Heart left ventricle (tissue), 16 donors: ENCODE measurements around the gene OR51T1. TPM values are rescaled to one million over a fixed set of nuclear protein-coding genes. Genes with fewer than 3 reads are reported as not detected.

Source experiments
- ATAC-seq, 4 donors: fragments of 200-7000 bp; cut with Tn5 transposase; one replicate each; pipeline ENCODE4 v1.9.1; 2020 to 2022; ENCODE audit warnings: moderate library complexity in 4 of 4, mild to moderate bottlenecking in 3 of 4, moderate number of reproducible peaks in 1 of 4
- DNase-seq, 5 donors: peaks; one replicate each; pipeline ENCODE4 v3.0.0-alpha.2; 2020
- H3K27ac ChIP-seq, 12 donors: fragments of 200-600 bp; sonication (generic) in 4 of 12; one replicate each; pipeline versions ENCODE4 v1.5.0 to v1.8.0; 2016 to 2022; ENCODE audit warnings: mild to moderate bottlenecking in 2 of 12
- H3K27me3 ChIP-seq, 9 donors: fragments of 200-600 bp; sonication (generic) in 2 of 9; one replicate each; pipeline versions ENCODE4 v1.5.1 to v1.8.0; 2016 to 2022; ENCODE audit warnings: mild to moderate bottlenecking in 3 of 9
- H3K36me3 ChIP-seq, 9 donors: fragments of 200-600 bp; sonication (generic) in 2 of 9; one replicate each; pipeline versions ENCODE4 v1.5.0 to v1.8.0; 2018 to 2022; ENCODE audit warnings: mild to moderate bottlenecking in 2 of 9
- H3K4me1 ChIP-seq, 12 donors: fragments of 200-600 bp; sonication (generic) in 4 of 12; one replicate each; pipeline versions ENCODE4 v1.5.0 to v1.8.0; 2016 to 2022; ENCODE audit warnings: mild to moderate bottlenecking in 3 of 12
- H3K4me3 ChIP-seq, 12 donors: fragments of 200-600 bp; sonication (generic) in 4 of 12; one replicate each; pipeline versions ENCODE4 v1.5.0 to v1.8.0; 2017 to 2022; ENCODE audit warnings: mild to moderate bottlenecking in 9 of 12, moderate library complexity in 4 of 12
- H3K9me3 ChIP-seq, 12 donors: fragments of 200-600 bp; sonication (generic) in 4 of 12; one replicate each; pipeline versions ENCODE4 v1.5.0 to v1.8.0; 2016 to 2022; ENCODE audit warnings: mild to moderate bottlenecking in 1 of 12
- CTCF ChIP-seq, 12 donors: fragments of 200-600 bp; sonication (generic) in 4 of 12; IDR thresholded peaks; one replicate each; pipeline versions ENCODE4 v1.5.0 to v1.8.0; 2018 to 2022; ENCODE audit warnings: antibody characterized with exemption in 12 of 12, mild to moderate bottlenecking in 5 of 12
- POLR2A ChIP-seq, 2 donors: fragments of 450-650 bp; IDR thresholded peaks; one replicate each; pipeline ENCODE4 v1.6.1; 2017; ENCODE audit warnings: antibody characterized with exemption in 2 of 2, mild to moderate bottlenecking in 2 of 2, moderate library complexity in 2 of 2
- WGBS, 4 donors: extraction: QIAGEN DNeasy Blood & Tissue Kit in 2 of 4; methylation state at CpG; one replicate each; pipeline versions ENCODE4 v1.1.5 to v1.1.7; 2013 to 2018; 5-methylcytosine and 5-hydroxymethylcytosine counted together
- intact Hi-C, 10 donors: fragments of 100-400 bp; cut with DNase I; formaldehyde crosslinking; loops; one replicate each; pipeline versions ENCODE4 v1.11.1 to v1.14.2; 2022
- polyA plus RNA-seq, 2 donors: library from polyadenylated mRNA; stranded (reverse); fragments of 200-250 nt; gene quantifications; one replicate each; pipeline ENCODE4 v1.2.3, GENCODE V29; 2013
- total RNA-seq, 9 donors: library from RNA; depleted of rRNA in 2 of 9; stranded (reverse); fragments of >200 nt in 2 of 9; fragmentation: NEBNext Ultra II Directional in 3 of 9; extraction: Animal tissue kit (Norgen Biotek cat#: 25700) in 3 of 9; gene quantifications; one replicate each; pipeline versions ENCODE4 v1.1.0 to v1.2.4, GENCODE V29; 2016 to 2023
- donor health status: ischemic (EF 13 %, LVEDD 7.1; RV severe dilation, severe dysfunction).
- donor health status: healthy with polysubstance abuse.
- donor health status: DM: no; HTN: yes; CAD: no.
- donor health status: DM: no; HTN: no; CAD: no.
- donor health status: ischemic (EF 25% LVEDD 6.9; RV normal size, moderate dysfunction).
- donor health status: ischemic (EF 25% LVEDD 5.7; RV mildly dilated, moderate dysfunction).
- donor health status: healthy.
- donor health status: DM: yes; HTN: yes; CAD: no.
- donor health status: ischemic (EF 35%, LVEDD 5.7; RV mildly dilated, moderate dysfunction).
- donor health status: nonischemic (EF 11% LVEDD 7.7; RV severe dilation, severe dysfunction).
- donor health status: DM: yes; HTN: yes; CAD: no.
- donor health status: PGD.
- donor health status: ischemic (EF 29% LVEDD 5.4; RV normal size, mild dysfunction).
- donor health status: nonischemic (EF 23%, LVEDD 6.1; RV moderate dilation, normal function).

Gene OR51T1
- total and polyA plus RNA-seq, 11 donors = not detected

GRCh38 chr11:4903484-4903883 lies 21.8 kb downstream of the OR51T1 start, which contains the start of gene OR51A7:
Gene OR51A7, plus strand, starts transcription at chr11:4903783. Its CDS starts 3,587 bp downstream, at chr11:4907370.
- peaks cover 0 to under 1% (median 0%) of the 10 kb centered on the region in 12 donors for H3K9me3 ChIP-seq
- ATAC-seq (no peak), DNase-seq (no peak)
- no peaks in the 10 kb centered on the region for H3K4me1 ChIP-seq
- TF ChIP-seq POLR2A (IDR thresholded peaks at IDR 0.05) (no peak), CTCF (IDR thresholded peaks at IDR 0.05) (no peak)
- H3K27me3 ChIP-seq = no peaks in the 10 kb centered on the region
- intact Hi-C loops = no loop called here
- H3K27ac ChIP-seq = no peak within 1 kb of the TSS
- H3K36me3 ChIP-seq = no peaks in the 10 kb centered on the region
- H3K4me3 ChIP-seq = no peak within 1 kb of the TSS

GRCh38 chr11:4916581-4916980 lies 34.9 kb downstream of the OR51T1 start:
- intact Hi-C loops = no loop called here
- no peak for ATAC-seq

GRCh38 chr11:4919250-4919649 lies 37.5 kb downstream of the OR51T1 start, which contains the start of gene OR51G2:
Gene OR51G2, minus strand, starts transcription at chr11:4919350. Its CDS starts 3,687 bp downstream, at chr11:4915663.
- TF ChIP-seq CTCF (IDR thresholded peaks at IDR 0.05) = no peak
- TF ChIP-seq POLR2A (IDR thresholded peaks at IDR 0.05) = no peak
- Histone ChIP-seq H3K36me3 (no peaks in the 10 kb centered on the region), H3K27ac (no peak within 1 kb of the TSS), H3K4me3 (no peak within 1 kb of the TSS), H3K9me3 (no peaks in the 10 kb centered on the region), H3K4me1 (no peaks in the 10 kb centered on the region), H3K27me3 (no peaks in the 10 kb centered on the region)
- 67 to 89% (median 76%) methylated on average over 4 of the region's 4 CpGs for WGBS, 4 donors
- ATAC-seq = no peak
- intact Hi-C loops = no loop called here
- no peak for DNase-seq

More at GRCh38 chr11:4916581-4916980, 34.9 kb downstream of the OR51T1 start:
- Histone ChIP-seq H3K36me3 (no peaks in the 10 kb centered on the region), H3K9me3 (no peaks in the 10 kb centered on the region), H3K27me3 (no peaks in the 10 kb centered on the region), H3K4me3 (no peak overlapping the region), H3K27ac (no peak overlapping the region), H3K4me1 (no peaks in the 10 kb centered on the region)
- DNase-seq = no peak
- TF ChIP-seq CTCF (IDR thresholded peaks at IDR 0.05) (no peak), POLR2A (IDR thresholded peaks at IDR 0.05) (no peak)

GRCh38 chr11:4921796-4922195 lies 40.1 kb downstream of the OR51T1 start:
- no peak overlapping the region for H3K4me3 ChIP-seq
- no peak overlapping the region for H3K27ac ChIP-seq
- DNase-seq (no peak), ATAC-seq (no peak)
- no peaks in the 10 kb centered on the region for H3K27me3 ChIP-seq
- H3K36me3 ChIP-seq = no peaks in the 10 kb centered on the region
- intact Hi-C loops = no loop called here
- TF ChIP-seq POLR2A (IDR thresholded peaks at IDR 0.05) (no peak), CTCF (IDR thresholded peaks at IDR 0.05) (no peak)
- no peaks in the 10 kb centered on the region for H3K9me3 ChIP-seq
- no peaks in the 10 kb centered on the region for H3K4me1 ChIP-seq
- 69 to 83% (median 77%) methylated on average over 1 of the region's 1 CpG for WGBS, 4 donors
